Measurements from ENCODE around the gene LRRFIP1.
"Not testable (repeated sequence)": the region's sequence is repeated elsewhere in the genome, so short reads cannot be mapped to it uniquely, and the experiment has no call there.

LRRFIP1 gene

GRCh38 chr2:237732070-237732469 is 104.7 kb downstream of the LRRFIP1 start:
- no peak for DNase-seq

- DNase-seq, result no peak
Observed at GRCh38 chr2:237732790-237733381, 105.5 kb downstream of the LRRFIP1 start.

GRCh38 chr2:237733677-237734300 is 106.4 kb downstream of the LRRFIP1 start:
- DNase-seq, result no peak

GRCh38 chr2:237734905-237735623 is 107.7 kb downstream of the LRRFIP1 start:
- no peak for DNase-seq

- DNase-seq, result no peak
Observed at GRCh38 chr2:237735798-237736197, 108.4 kb downstream of the LRRFIP1 start.

GRCh38 chr2:237736783-237737182 is 109.4 kb downstream of the LRRFIP1 start:
- DNase-seq, result no peak

- DNase-seq, result no peak
Observed at GRCh38 chr2:237737196-237737865, 109.9 kb downstream of the LRRFIP1 start.

GRCh38 chr2:237738255-237738654 is 110.9 kb downstream of the LRRFIP1 start:
- DNase-seq, result no peak

GRCh38 chr2:237739101-237739500 is 111.7 kb downstream of the LRRFIP1 start:
- DNase-seq, result no peak

- no peak for DNase-seq
Observed at GRCh38 chr2:237742191-237742590, 114.8 kb downstream of the LRRFIP1 start.

GRCh38 chr2:237742614-237743013 is 115.2 kb downstream of the LRRFIP1 start:
- no peak for DNase-seq

- DNase-seq, result no peak
Observed at GRCh38 chr2:237743024-237743423, 115.6 kb downstream of the LRRFIP1 start.

GRCh38 chr2:237743561-237744269 is 116.3 kb downstream of the LRRFIP1 start:
- no peak for DNase-seq

- no peak for DNase-seq
Observed at GRCh38 chr2:237744270-237744612, 116.9 kb downstream of the LRRFIP1 start.

GRCh38 chr2:237744613-237745249 is 117.3 kb downstream of the LRRFIP1 start:
- DNase-seq, result peak; percentile 75

GRCh38 chr2:237745250-237745613 is 117.8 kb downstream of the LRRFIP1 start:
- DNase-seq, result no peak

GRCh38 chr2:237746302-237747080 is 119.1 kb downstream of the LRRFIP1 start:
- no peak for DNase-seq

GRCh38 chr2:237747189-237747588 is 119.8 kb downstream of the LRRFIP1 start:
- no peak for DNase-seq

- no peak for DNase-seq
Observed at GRCh38 chr2:237749002-237749401, 121.6 kb downstream of the LRRFIP1 start.

GRCh38 chr2:237749961-237750360 is 122.6 kb downstream of the LRRFIP1 start:
- DNase-seq, result no peak

- not testable (repeated sequence) for DNase-seq
Observed at GRCh38 chr2:237750441-237750840, 123.1 kb downstream of the LRRFIP1 start.

GRCh38 chr2:237752761-237753165 is 125.4 kb downstream of the LRRFIP1 start:
- no peak for DNase-seq

All from effector CD4-positive, alpha-beta T cell (primary cell).